Activated T-helper 1 cell treated with anti-CD3 and anti-CD28 coated beads, Interleukin-2, amount 50 U/mL, for 16 hours (primary cell): Measurements from ENCODE around the gene YPEL3.

Source experiments
- DNase-seq, 2 donors: peaks; one replicate each; pipeline ENCODE4 v3.0.0-alpha.2; 2020; ENCODE audit warnings: low read depth in 1 of 2, low spot score in 1 of 2

YPEL3 gene

GRCh38 chr16:30070490-30070889 lies 25.5 kb downstream of the YPEL3 start:
- DNase-seq, result no peak

GRCh38 chr16:30069611-30070462 lies 26.2 kb downstream of the YPEL3 start:
- no peak for DNase-seq

DNA sequence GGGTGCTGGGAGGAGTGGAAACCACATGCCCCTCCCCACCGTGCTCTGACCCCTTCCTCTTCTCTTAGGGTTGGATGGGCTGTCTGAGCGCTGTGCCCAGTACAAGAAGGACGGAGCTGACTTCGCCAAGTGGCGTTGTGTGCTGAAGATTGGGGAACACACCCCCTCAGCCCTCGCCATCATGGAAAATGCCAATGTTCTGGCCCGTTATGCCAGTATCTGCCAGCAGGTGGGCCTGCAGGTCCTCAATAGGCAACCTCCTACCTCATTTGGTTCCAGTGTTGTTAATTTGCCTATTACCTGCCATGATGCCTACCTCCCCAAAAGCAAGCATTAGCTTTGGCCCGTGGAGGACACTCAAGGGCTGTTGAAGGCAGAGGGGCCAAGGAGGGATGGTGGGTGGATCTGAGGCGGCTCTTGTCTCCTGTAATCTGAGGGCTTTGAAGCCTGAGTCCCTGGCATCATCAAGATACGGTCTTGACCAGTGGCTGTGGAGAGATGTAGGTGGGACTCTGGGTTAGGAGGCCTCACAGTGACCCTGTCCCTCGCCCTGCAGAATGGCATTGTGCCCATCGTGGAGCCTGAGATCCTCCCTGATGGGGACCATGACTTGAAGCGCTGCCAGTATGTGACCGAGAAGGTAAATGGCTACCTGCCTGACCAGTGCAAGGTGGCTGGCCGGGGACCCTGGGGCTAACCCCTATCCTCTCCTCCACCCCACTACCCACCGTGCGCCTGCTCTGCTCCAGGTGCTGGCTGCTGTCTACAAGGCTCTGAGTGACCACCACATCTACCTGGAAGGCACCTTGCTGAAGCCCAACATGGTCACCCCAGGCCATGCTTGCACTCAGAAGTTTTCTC lies 27.0 kb downstream of the YPEL3 start:
- peak in 1 of 2 donors; percentile 34 for DNase-seq

GRCh38 chr16:30068333-30068732 lies 27.7 kb downstream of the YPEL3 start:
- no peak for DNase-seq

- no peak for DNase-seq
These were observed 28.5 kb downstream of the YPEL3 start for GRCh38 chr16:30067584-30067916.

- DNase-seq, result no peak
These were observed 29.0 kb downstream of the YPEL3 start for GRCh38 chr16:30066761-30067583.

- DNase-seq, result no peak
These were observed 29.9 kb downstream of the YPEL3 start for GRCh38 chr16:30065943-30066760.

DNA sequence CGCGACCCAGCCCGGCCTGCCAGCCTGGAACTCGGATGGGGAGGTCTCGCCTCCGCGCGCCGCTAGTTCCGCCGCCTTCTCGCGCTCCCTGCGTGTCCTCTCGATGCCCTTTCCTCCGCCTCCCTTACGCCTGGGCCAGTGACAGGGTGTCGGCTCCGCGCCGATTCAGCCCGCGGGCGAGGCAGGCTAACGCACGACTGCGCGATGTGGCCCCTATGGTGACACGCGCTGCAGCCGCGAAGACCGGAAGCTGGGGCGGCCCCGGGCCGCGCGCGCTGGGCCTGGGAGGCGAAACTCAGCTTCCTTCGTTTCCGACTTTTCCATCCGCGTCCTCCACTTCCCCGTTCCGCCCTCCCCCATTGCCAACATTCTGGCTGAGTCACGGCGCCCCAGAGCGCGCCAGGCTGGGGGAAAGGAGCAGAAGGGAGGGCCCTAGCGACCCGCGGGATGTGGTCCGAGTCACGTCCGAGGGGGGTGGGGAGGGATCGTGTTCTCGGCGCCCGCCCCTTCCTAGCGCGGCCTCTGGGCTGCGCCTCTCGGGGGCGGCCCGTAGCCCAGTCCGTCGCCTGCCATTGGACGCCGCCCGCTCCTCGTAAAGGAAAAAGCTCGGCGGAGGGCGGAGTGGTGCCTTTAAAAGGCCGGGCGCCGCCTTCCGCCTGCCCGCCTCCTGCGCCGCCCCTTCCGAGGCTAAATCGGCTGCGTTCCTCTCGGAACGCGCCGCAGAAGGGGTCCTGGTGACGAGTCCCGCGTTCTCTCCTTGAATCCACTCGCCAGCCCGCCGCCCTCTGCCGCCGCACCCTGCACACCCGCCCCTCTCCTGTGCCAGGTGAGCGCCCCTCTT lies 30.7 kb downstream of the YPEL3 start, which contains the start of gene ALDOA:
ALDOA (plus strand) TSS at position 659 of the 841 bp plus-strand sequence. CDS start 1,138 bp downstream, outside the sequence.
- DNase-seq, result peak; percentile 87 to 92

DNA sequence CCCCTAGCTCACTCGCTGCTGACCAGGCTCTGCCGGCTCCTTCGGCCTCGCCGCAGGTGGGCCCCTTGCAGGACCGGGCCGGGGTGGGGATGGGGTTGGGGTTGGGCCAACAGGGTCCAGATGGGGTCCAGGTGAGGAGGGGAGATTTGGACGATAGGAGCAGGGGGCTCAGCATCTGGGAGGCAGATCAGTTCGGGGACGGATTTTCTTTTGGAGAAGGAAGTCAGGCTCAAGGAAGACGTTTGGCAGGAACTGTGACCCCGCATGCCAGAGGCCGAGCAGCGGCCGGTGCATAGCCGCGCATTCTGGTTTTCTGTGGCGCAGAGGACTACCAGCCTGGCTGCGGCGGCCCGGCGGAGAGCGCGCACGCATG lies 31.3 kb downstream of the YPEL3 start:
- DNase-seq, result no peak

- peak; percentile 39 to 45 for DNase-seq
These were observed 31.9 kb downstream of the YPEL3 start for GRCh38 chr16:30063893-30064728.

DNA sequence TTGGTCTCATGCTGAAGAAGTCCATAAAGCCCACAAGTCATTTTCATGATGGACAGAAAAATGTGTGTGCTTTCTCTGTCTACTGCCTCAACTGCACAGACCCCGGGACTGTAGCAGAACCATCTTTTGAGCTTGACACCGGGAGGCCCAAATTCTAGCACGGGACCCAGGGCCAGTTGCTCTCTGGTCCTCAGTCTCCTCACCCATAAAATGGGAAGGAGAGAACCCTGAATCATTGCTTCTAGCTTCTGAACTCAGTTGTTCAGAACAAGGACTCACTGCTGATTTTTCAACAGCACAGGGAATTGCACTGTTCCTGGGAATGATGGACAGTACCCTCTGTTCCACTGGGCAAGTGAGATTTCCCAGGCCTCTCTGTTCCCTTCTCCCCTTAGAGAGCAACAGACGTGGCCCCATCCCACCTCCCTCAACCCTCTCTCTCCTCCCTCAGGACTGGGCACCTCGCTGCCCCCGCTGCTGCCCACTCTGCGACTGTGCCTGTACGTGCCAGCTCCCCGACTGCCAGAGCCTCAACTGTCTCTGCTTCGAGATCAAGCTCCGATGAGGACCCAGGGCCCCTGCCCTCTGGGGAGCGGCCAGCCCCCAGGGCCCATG lies 32.6 kb downstream of the YPEL3 start:
- DNase-seq, result no peak

GRCh38 chr16:30060836-30061554 lies 35.0 kb downstream of the YPEL3 start:
- DNase-seq, result no peak

DNA sequence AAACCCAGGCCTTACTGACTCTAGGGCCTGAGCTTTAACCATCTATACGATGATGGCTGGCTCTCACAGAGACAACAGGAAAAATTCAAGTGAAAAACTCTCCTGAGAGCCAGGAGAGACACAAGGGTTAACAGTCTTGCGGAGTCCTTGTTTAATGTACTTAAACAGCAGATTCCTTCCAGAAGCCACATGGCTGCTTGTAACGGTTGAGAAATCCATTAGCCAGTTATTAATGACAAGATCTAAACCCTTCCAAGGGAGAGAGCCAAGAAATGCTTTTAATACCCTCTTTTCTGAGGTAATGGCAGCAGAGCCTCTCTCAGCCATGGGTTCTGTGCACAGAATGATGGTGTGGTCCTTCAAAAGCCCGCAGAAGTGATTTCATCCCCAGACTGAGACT lies 35.7 kb downstream of the YPEL3 start:
- no peak for DNase-seq

- DNase-seq, result no peak
These were observed 41.0 kb downstream of the YPEL3 start for GRCh38 chr16:30054959-30055553.

GRCh38 chr16:30054451-30054850 lies 41.6 kb downstream of the YPEL3 start:
- DNase-seq, result no peak

- no peak for DNase-seq
These were observed 42.5 kb downstream of the YPEL3 start for GRCh38 chr16:30053376-30054015.
